H1 (cell line): ENCODE measurements around the gene RNF10. TPM values are rescaled to one million over a fixed set of nuclear protein-coding genes. Genes with fewer than 3 reads are reported as not detected.

Experiments
- CTCF ChIA-PET: fragments of 300-600 bp; sonication (Branson Sonifier 250); formaldehyde crosslinking; loops from one replicate; lab custom pipeline; 2021; ENCODE audit not compliant: partially characterized antibody; lab: Charles Lee
- POLR2A ChIA-PET: fragments of 300-600 bp; sonication (Branson Sonifier 250); formaldehyde crosslinking; loops from one replicate; lab custom pipeline; 2021; ENCODE audit warnings: inconsistent platforms; ENCODE audit not compliant: partially characterized antibody; lab: Charles Lee
- DNase-seq, 2 experiments: peaks; one replicate each; pipeline versions ENCODE4 v3.0.0 to v3.0.0-alpha.2; 2010 to 2022; ENCODE audit warnings: low spot score in 2 of 2, low read depth in 1 of 2, mixed read lengths in 1 of 2
- FAIRE-seq: peaks from 2 replicates; lab custom pipeline; 2011; peaks lifted over from hg19 to GRCh38; lab: Jason Lieb, UNC
- H2AFZ ChIP-seq: 2 replicates; pipeline ENCODE4 v1.8.1; 2012; ENCODE audit warnings: low read length, inconsistent platforms
- H2AK5ac ChIP-seq: 2 replicates; pipeline ENCODE4 v1.6.1; 2013; ENCODE audit warnings: low read depth, low read length
- H2BK120ac ChIP-seq: replicated peaks from 2 replicates; pipeline ENCODE3; 2013; ENCODE audit warnings: low read depth, low read length, inconsistent platforms
- H2BK12ac ChIP-seq: 2 replicates; pipeline ENCODE4 v1.6.1; 2013; ENCODE audit warnings: low read depth, low read length
- H2BK15ac ChIP-seq: 2 replicates; pipeline ENCODE4 v1.6.1; 2013; ENCODE audit warnings: low read length
- H2BK20ac ChIP-seq: 2 replicates; pipeline ENCODE4 v1.6.1; 2013; ENCODE audit warnings: low read length
- H2BK5ac ChIP-seq: 2 replicates; pipeline ENCODE4 v1.6.1; 2013; ENCODE audit warnings: low read depth, low read length
- H3K14ac ChIP-seq: 2 replicates; pipeline ENCODE4 v1.6.1; 2013; ENCODE audit warnings: inconsistent platforms; ENCODE audit not compliant: insufficient read length
- H3K18ac ChIP-seq: 2 replicates; pipeline ENCODE4 v1.6.1; 2013; ENCODE audit warnings: low read length; ENCODE audit errors: extremely low read depth
- H3K23ac ChIP-seq: 2 replicates; pipeline ENCODE4 v1.6.1; 2013; ENCODE audit warnings: inconsistent platforms; ENCODE audit not compliant: insufficient read length
- H3K23me2 ChIP-seq: 2 replicates; pipeline ENCODE4 v1.6.1; 2013; ENCODE audit warnings: low read depth, low read length
- H3K27ac ChIP-seq: 2 replicates; pipeline ENCODE4 v1.6.1; 2011; ENCODE audit warnings: low read depth, low read length, inconsistent platforms
- H3K27me3 ChIP-seq, 4 experiments: replicated peaks in 1 of 4; 1 replicate in 1 of 4; 2 replicates in 3 of 4; pipeline versions ENCODE4 v1.6.1 to v1.8.1; 2011 to 2013; ENCODE audit warnings: low read length in 3 of 4, mild to moderate bottlenecking in 3 of 4, inconsistent platforms in 2 of 4, mixed read lengths in 2 of 4, moderate library complexity in 1 of 4; ENCODE audit not compliant: control insufficient read depth in 3 of 4, insufficient read depth in 3 of 4; ENCODE audit errors: extremely low read depth in 1 of 4
- H3K36me3 ChIP-seq, 4 experiments: 2 replicates each; pipeline versions ENCODE4 v1.6.1 to v1.8.1; 2011 to 2013; ENCODE audit warnings: mild to moderate bottlenecking in 4 of 4, low read length in 3 of 4, moderate library complexity in 2 of 4, control low read depth in 1 of 4, inconsistent platforms in 1 of 4; ENCODE audit not compliant: insufficient read depth in 4 of 4, control insufficient read depth in 2 of 4
- H3K4ac ChIP-seq: replicated peaks from 2 replicates; pipeline ENCODE3; 2013; ENCODE audit warnings: low read length, low read depth, mixed read lengths, inconsistent platforms; ENCODE audit not compliant: insufficient read length
- H3K4me1 ChIP-seq, 4 experiments: replicated peaks in 1 of 4; 1 replicate in 1 of 4; 2 replicates in 3 of 4; pipeline versions ENCODE4 v1.6.1 to v1.8.1; 2011 to 2013; ENCODE audit warnings: low read length in 3 of 4, inconsistent platforms in 2 of 4, mixed read lengths in 1 of 4; ENCODE audit not compliant: insufficient read depth in 4 of 4, control insufficient read depth in 3 of 4
- H3K4me2 ChIP-seq, 2 experiments: 2 replicates each; pipeline versions ENCODE4 v1.6.1 to v1.8.1; 2011 to 2013; ENCODE audit warnings: low read depth in 2 of 2, low read length in 2 of 2, control low read depth in 1 of 2, inconsistent platforms in 1 of 2, mild to moderate bottlenecking in 1 of 2; ENCODE audit not compliant: insufficient read depth in 1 of 2
- H3K4me3 ChIP-seq, 4 experiments: fragments of 200-600, 300-600 bp in 1 of 4; sonication (generic), shearing (Covaris generic), sonication (Bioruptor Twin) in 1 of 4; 2 replicates each; pipeline versions ENCODE4 v1.5.1 to v1.8.1; 2011 to 2016; ENCODE audit warnings: low read length in 4 of 4, low read depth in 3 of 4, control low read depth in 2 of 4, inconsistent platforms in 2 of 4, mild to moderate bottlenecking in 2 of 4, mixed read lengths in 1 of 4, moderate library complexity in 1 of 4; ENCODE audit not compliant: insufficient read depth in 2 of 4; ENCODE audit errors: extremely low read depth in 1 of 4
- H3K56ac ChIP-seq: replicated peaks from 2 replicates; pipeline ENCODE3; 2013; ENCODE audit warnings: low read depth, mild to moderate bottlenecking, mixed read lengths, low read length, inconsistent platforms; ENCODE audit not compliant: insufficient read length
- H3K79me1 ChIP-seq: 2 replicates; pipeline ENCODE4 v1.6.1; 2013; ENCODE audit warnings: low read depth, low read length, control low read depth
- H3K79me2 ChIP-seq, 2 experiments: 2 replicates each; pipeline versions ENCODE4 v1.6.1 to v1.8.1; 2012 to 2013; ENCODE audit warnings: low read length in 2 of 2, mild to moderate bottlenecking in 2 of 2, inconsistent platforms in 1 of 2; ENCODE audit not compliant: insufficient read depth in 2 of 2, control insufficient read depth in 1 of 2
- H3K9ac ChIP-seq, 4 experiments: replicated peaks in 1 of 4; 1 replicate in 1 of 4; 2 replicates in 3 of 4; pipeline versions ENCODE4 v1.6.1 to v1.8.1; 2011 to 2013; ENCODE audit warnings: low read depth in 3 of 4, low read length in 3 of 4, control low read depth in 2 of 4, mild to moderate bottlenecking in 2 of 4, moderate library complexity in 2 of 4, inconsistent platforms in 1 of 4; ENCODE audit errors: extremely low read depth in 1 of 4
- H3K9me3 ChIP-seq, 2 experiments: 2 replicates each; pipeline versions ENCODE4 v1.6.1 to v1.8.1; 2012 to 2013; ENCODE audit warnings: mild to moderate bottlenecking in 2 of 2, moderate library complexity in 2 of 2, control low read depth in 1 of 2, inconsistent platforms in 1 of 2, low read depth in 1 of 2, low read length in 1 of 2, mixed read lengths in 1 of 2; ENCODE audit not compliant: insufficient read depth in 2 of 2
- H4K20me1 ChIP-seq, 2 experiments: replicated peaks in 1 of 2; 2 replicates each; pipeline versions ENCODE3 to v1.8.1; 2011 to 2013; ENCODE audit warnings: inconsistent platforms in 2 of 2, low read length in 2 of 2, mild to moderate bottlenecking in 1 of 2; ENCODE audit not compliant: insufficient read depth in 2 of 2, control insufficient read depth in 1 of 2
- H4K5ac ChIP-seq: 2 replicates; pipeline ENCODE4 v1.6.1; 2013; ENCODE audit warnings: low read length, low read depth, mixed read lengths, inconsistent platforms; ENCODE audit not compliant: insufficient read length
- H4K8ac ChIP-seq: 2 replicates; pipeline ENCODE4 v1.8.0; 2013; ENCODE audit warnings: mild to moderate bottlenecking, moderate library complexity, low read length, inconsistent platforms; ENCODE audit not compliant: insufficient read depth; ENCODE audit errors: extremely low read depth
- H4K91ac ChIP-seq: replicated peaks from 2 replicates; pipeline ENCODE3; 2013; ENCODE audit warnings: low read length, mixed read lengths, inconsistent platforms; ENCODE audit not compliant: insufficient read length
- ATF3 ChIP-seq: IDR thresholded peaks from 2 replicates; pipeline ENCODE4 v1.6.1; 2011; ENCODE audit warnings: low read depth, mild to moderate bottlenecking, low read length; ENCODE audit not compliant: insufficient read depth
- JUN ChIP-seq: IDR thresholded peaks from 2 replicates; pipeline ENCODE4 v1.6.1; 2011; ENCODE audit warnings: low read depth, mild to moderate bottlenecking, improper control_type of control experiment, low read length
- KDM4A ChIP-seq: IDR thresholded peaks from one replicate; pipeline ENCODE4 v1.7.1; 2012; ENCODE audit warnings: low read depth, mild to moderate bottlenecking, moderate library complexity, low read length, inconsistent platforms; ENCODE audit not compliant: severe bottlenecking
- YY1 ChIP-seq: IDR thresholded peaks from 2 replicates; pipeline ENCODE4 v1.6.1; 2011; ENCODE audit warnings: low read depth, mild to moderate bottlenecking, low read length
- WGBS, 2 experiments: shearing (Covaris generic) in 1 of 2; methylation state at CpG; one replicate each; pipeline versions ENCODE4 v1.1.6 to v1.1.7; 2013 to 2015; ENCODE audit warnings: low lambda C conversion rate in 2 of 2, mixed read lengths in 2 of 2, inconsistent platforms in 1 of 2, low coverage in 1 of 2, missing lambda C conversion rate in 1 of 2; ENCODE audit not compliant: insufficient replicate concordance in 2 of 2, insufficient coverage in 1 of 2, insufficient read length in 1 of 2; ENCODE audit errors: extremely low coverage in 1 of 2, missing lambda C conversion rate in 1 of 2; 5-methylcytosine and 5-hydroxymethylcytosine counted together
- polyA plus RNA-seq, 7 experiments: library from polyadenylated mRNA; depleted of rRNA in 3 of 7; stranded (reverse) in 5 of 7; unstranded in 2 of 7; fragments of >200 nt in 5 of 7; fragments of 200-250 nt in 2 of 7; gene quantifications; 1 replicate in 5 of 7; 2 replicates in 1 of 7; 4 replicates in 1 of 7; pipeline versions ENCODE4 v1.2.1 to v1.2.3, GENCODE V29; 2011 to 2013; ENCODE audit warnings: missing spikeins in 2 of 7, mixed read lengths in 2 of 7
- total RNA-seq: library from RNA; stranded (reverse); fragmentation: NEBNext Ultra II Directional; extraction: Animal tissue kit (Norgen Biotek cat#: 25700); gene quantifications from 2 replicates; pipeline ENCODE4 v1.2.1, GENCODE V29; 2021

The RNF10 gene
- total and polyA plus RNA-seq, 2 of the 8 experiments (the other 6 are each of a cell fraction or from before 2014, with no cell fraction given): 71.6 to 171 TPM

- CTCF ChIA-PET: interaction anchor here (0.8 to 1.6 kb wide), 4 partner anchors 40 to 134 kb away, joined by 3 to 6 read pairs (median 4); no protein-coding TSS in a partner anchor
- Histone ChIP-seq H3K9me3 (no peaks in the 10 kb centered on the region), H3K4me2 (no peak overlapping the region), H3K23ac (no peak overlapping the region), H3K23me2 (peaks cover 3% of the 10 kb centered on the region; the same call in 1 of the 2 replicates)
- POLR2A ChIA-PET: no interaction called here
- TF ChIP-seq YY1 (no peak), JUN (no peak), KDM4A (no peak), ATF3 (no peak)
- TF ChIP-seq, all 59 proteins: peak for 0
- Histone ChIP-seq H3K18ac (no peak overlapping the region), H3K79me2 (no peaks in the 10 kb centered on the region), H3K27me3 (peaks cover 0 to 3% (median 1%) of the 10 kb centered on the region in 4 experiments; a peak in 1 of 7 replicates), H3K56ac (no peak overlapping the region), H2BK120ac (no peak overlapping the region), H4K91ac (no peak overlapping the region), H4K8ac (no peak overlapping the region), H2BK12ac (no peak overlapping the region), H3K14ac (no peak overlapping the region), H3K36me3 (no peaks in the 10 kb centered on the region), H3K4me3 (no peak overlapping the region), H2AK5ac (no peak overlapping the region), H3K79me1 (no peaks in the 10 kb centered on the region), H2BK5ac (no peak overlapping the region), H2AFZ (no peak overlapping the region), H2BK15ac (no peak overlapping the region), H4K5ac (no peak overlapping the region), H3K9ac (no peak overlapping the region), H3K4me1 (peaks cover 0 to 8% (median 1%) of the 10 kb centered on the region in 4 experiments; a peak in 4 of 7 replicates), H2BK20ac (no peak overlapping the region), H3K4ac (no peak overlapping the region), H4K20me1 (no peaks in the 10 kb centered on the region), H3K27ac (no peak overlapping the region)
- DNase-seq: no peak
- 84% methylated on average over 2 of the region's 2 CpGs; no CpG with 5 or more reads in 1 of the 2 experiments for WGBS, 2 experiments
- no peak for FAIRE-seq
Observed at GRCh38 chr12:120586860-120587259, 52.7 kb downstream of the RNF10 start.
